Keratinocyte (primary cell): ENCODE data around the gene FRMPD4. TPM values are rescaled to one million over a fixed set of nuclear protein-coding genes. Genes with fewer than 3 reads are reported as not detected.

ENCODE experiments used
- DNase-seq: peaks from one replicate; pipeline ENCODE4 v3.0.0-alpha.2; 2011; ENCODE audit warnings: low read depth, missing footprints, low spot score
- FAIRE-seq: peaks from 2 replicates; lab custom pipeline; 2011; peaks lifted over from hg19 to GRCh38; lab: Jason Lieb, UNC
- H2AFZ ChIP-seq: 2 replicates; pipeline ENCODE4 v1.6.0; 2012; ENCODE audit warnings: low read length, control low read depth, inconsistent platforms; ENCODE audit not compliant: control insufficient read depth
- H3K27ac ChIP-seq: 2 replicates; pipeline ENCODE4 v1.5.1; 2011; ENCODE audit warnings: low read length; ENCODE audit not compliant: control insufficient read depth, insufficient read depth
- H3K27me3 ChIP-seq: 3 replicates; pipeline ENCODE4 v1.6.0; 2011; ENCODE audit warnings: low read length; ENCODE audit not compliant: control insufficient read depth, insufficient read depth; ENCODE audit errors: extremely low read depth
- H3K36me3 ChIP-seq, 2 experiments: 2 replicates in 1 of 2; 3 replicates in 1 of 2; pipeline ENCODE4 v1.5.1; 2011; ENCODE audit warnings: low read length in 2 of 2, mild to moderate bottlenecking in 1 of 2; ENCODE audit not compliant: control insufficient read depth in 2 of 2, insufficient read depth in 2 of 2; ENCODE audit errors: extremely low read depth in 1 of 2
- H3K4me1 ChIP-seq: 3 replicates; pipeline ENCODE4 v1.5.1; 2011; ENCODE audit warnings: low read length; ENCODE audit not compliant: control insufficient read depth, insufficient read depth; ENCODE audit errors: extremely low read depth
- H3K4me2 ChIP-seq: 3 replicates; pipeline ENCODE4 v1.6.0; 2011; ENCODE audit warnings: low read depth, low read length; ENCODE audit not compliant: control insufficient read depth, insufficient read depth; ENCODE audit errors: extremely low read depth
- H3K4me3 ChIP-seq, 3 experiments: fragments of 200-600 bp in 1 of 3; sonication (generic) in 1 of 3; 2 replicates in 2 of 3; 3 replicates in 1 of 3; pipeline ENCODE4 v1.5.1; 2011 to 2016; ENCODE audit warnings: low read length in 3 of 3, mild to moderate bottlenecking in 3 of 3, control low read depth in 2 of 3, inconsistent platforms in 1 of 3, low read depth in 1 of 3, mixed read lengths in 1 of 3, mixed run types in 1 of 3, moderate library complexity in 1 of 3; ENCODE audit not compliant: control insufficient read depth in 2 of 3, insufficient read depth in 2 of 3; ENCODE audit errors: extremely low read depth in 1 of 3
- H3K79me2 ChIP-seq: 2 replicates; pipeline ENCODE4 v1.6.0; 2012; ENCODE audit warnings: low read length; ENCODE audit not compliant: control insufficient read depth, insufficient read depth
- H3K9ac ChIP-seq: 3 replicates; pipeline ENCODE4 v1.6.0; 2011; ENCODE audit warnings: low read length; ENCODE audit not compliant: control insufficient read depth, insufficient read depth; ENCODE audit errors: extremely low read depth
- H3K9me1 ChIP-seq: 3 replicates; pipeline ENCODE4 v1.6.0; 2011; ENCODE audit warnings: low read length; ENCODE audit not compliant: control insufficient read depth, insufficient read depth; ENCODE audit errors: extremely low read depth
- H3K9me3 ChIP-seq: 2 replicates; pipeline ENCODE4 v1.5.1; 2012; ENCODE audit warnings: low read depth, low read length; ENCODE audit not compliant: control insufficient read depth
- H4K20me1 ChIP-seq: 3 replicates; pipeline ENCODE4 v1.6.0; 2011; ENCODE audit warnings: low read length; ENCODE audit not compliant: control insufficient read depth, insufficient read depth; ENCODE audit errors: extremely low read depth
- CTCF ChIP-seq, 3 experiments: IDR thresholded peaks in 1 of 3; conservative IDR thresholded peaks in 1 of 3; optimal IDR thresholded peaks in 1 of 3; 2 replicates in 2 of 3; 3 replicates in 1 of 3; pipeline versions ENCODE3 to v1.5.1; 2011; ENCODE audit warnings: low read length in 3 of 3, mild to moderate bottlenecking in 3 of 3, moderate library complexity in 2 of 3, control low read depth in 1 of 3, inconsistent platforms in 1 of 3; ENCODE audit not compliant: insufficient read depth in 2 of 3; ENCODE audit errors: extremely low read depth in 1 of 3
- EZH2 ChIP-seq: IDR thresholded peaks from one replicate; pipeline ENCODE4 v1.6.1; 2012; ENCODE audit warnings: inconsistent platforms, mild to moderate bottlenecking, low read length, moderate library complexity
- dilution Hi-C: fragments of 300-500 bp; cut with MboI; formaldehyde crosslinking; loops from one replicate; pipeline ENCODE4 v1.7.0; 2020; ENCODE audit warnings: low sequenced_read_pairs; ENCODE audit not compliant: extremely low pct_ligation_motif_present
- polyA plus RNA-seq, 5 experiments: library from polyadenylated mRNA; depleted of rRNA in 3 of 5; stranded (reverse) in 3 of 5; stranded (forward) in 1 of 5; unstranded in 1 of 5; fragments of >200 nt; gene quantifications; 1 replicate in 1 of 5; 2 replicates in 3 of 5; 3 replicates in 1 of 5; pipeline versions ENCODE4 v1.2.1 to v1.2.3, GENCODE V29; 2011 to 2012; ENCODE audit warnings: missing spikeins in 2 of 5, low read depth in 1 of 5, low replicate concordance in 1 of 5

FRMPD4 gene
- polyA plus RNA-seq, 1 donor (not counting 4 experiments of a cell fraction or from before 2014, with no cell fraction given): 0.05 TPM

GRCh38 chrX:12441381-12442128 lies 303.3 kb downstream of the FRMPD4 start:
- TF ChIP-seq EZH2 (no peak), CTCF (optimal IDR thresholded peaks at IDR 0.05 in 1 of 3, IDR thresholded peaks at IDR 0.05 in 1 of 3, conservative IDR thresholded peaks at IDR 0.05 in 1 of 3; ENCODE audit: extremely low read depth in 1 of 3, insufficient read depth in 2 of 3, low read length in 3 of 3) (peak in 1 of 3 experiments; percentile 8)
- Histone ChIP-seq H2AFZ (no peak overlapping the region), H3K27ac (no peak overlapping the region), H3K4me3 (no peak overlapping the region), H3K4me1 (peaks cover 4% of the 10 kb centered on the region), H3K9me1 (no peaks in the 10 kb centered on the region), H3K4me2 (no peak overlapping the region), H3K36me3 (no peaks in the 10 kb centered on the region), H3K27me3 (no peaks in the 10 kb centered on the region), H4K20me1 (no peaks in the 10 kb centered on the region), H3K79me2 (no peaks in the 10 kb centered on the region), H3K9ac (no peak overlapping the region), H3K9me3 (no peaks in the 10 kb centered on the region)
- dilution Hi-C loops: no loop called here
- FAIRE-seq (peak; percentile 84), DNase-seq (peak; percentile 25)

- H3K9me3 ChIP-seq: no peaks in the 10 kb centered on the region
- H3K79me2 ChIP-seq: no peaks in the 10 kb centered on the region
- H3K9me1 ChIP-seq: no peaks in the 10 kb centered on the region
- no peak overlapping the region for H2AFZ ChIP-seq
- peaks cover 16% of the 10 kb centered on the region for H3K4me1 ChIP-seq
- TF ChIP-seq EZH2: no peak
- H3K36me3 ChIP-seq: no peaks in the 10 kb centered on the region
- no peak overlapping the region for H3K27ac ChIP-seq
- FAIRE-seq (no peak), DNase-seq (no peak)
- no peak overlapping the region for H3K9ac ChIP-seq
- dilution Hi-C loops: no loop called here
- H3K4me3 ChIP-seq: no peak overlapping the region
- no peaks in the 10 kb centered on the region for H3K27me3 ChIP-seq
- H4K20me1 ChIP-seq: no peaks in the 10 kb centered on the region
- no peak overlapping the region for H3K4me2 ChIP-seq
Observed at GRCh38 chrX:12443534-12444098, 305.3 kb downstream of the FRMPD4 start.
